GM23338 (cell line): Measurements from ENCODE around the gene GLUD2. TPM values are rescaled to one million over a fixed set of nuclear protein-coding genes. Genes with fewer than 3 reads are reported as not detected.

Experiments used
- polyA plus RNA-seq: library from polyadenylated mRNA; unstranded; fragments of >200 nt; fragmentation: Nextera tagmentation; extraction: Ambion mirVana; gene quantifications from 2 replicates; pipeline ENCODE4 v1.2.1, GENCODE V29; 2016
- total RNA-seq: library from RNA; depleted of rRNA; stranded (reverse); fragments of >200 nt; shearing (Covaris generic); gene quantifications from 2 replicates; pipeline ENCODE4 v1.2.3, GENCODE V29; 2014; rRNA removed

The GLUD2 gene
- total and polyA plus RNA-seq, 2 experiments from 2014 or later = 0.16 to 1.5 TPM

Other genes with a start within 250 kb of the GLUD2 start
- not detected in 2 replicates for gene CT47B1, start 171.7 kb upstream of the GLUD2 start, total RNA-seq
- gene CT47B1, start 171.7 kb upstream of the GLUD2 start, polyA plus RNA-seq = not detected in 2 replicates
- gene CT47A11, start 110.5 kb upstream of the GLUD2 start, total RNA-seq = not detected in 2 replicates
- gene CT47A11, start 110.5 kb upstream of the GLUD2 start, polyA plus RNA-seq = not detected in 2 replicates
- not detected in 2 replicates for gene CT47A10, start 105.6 kb upstream of the GLUD2 start, total RNA-seq
- gene CT47A10, start 105.6 kb upstream of the GLUD2 start, polyA plus RNA-seq = not detected in 2 replicates
- gene CT47A9, start 100.7 kb upstream of the GLUD2 start, total RNA-seq = not detected in 2 replicates
- not detected in 2 replicates for gene CT47A9, start 100.7 kb upstream of the GLUD2 start, polyA plus RNA-seq
- gene CT47A8, start 95.9 kb upstream of the GLUD2 start, total RNA-seq = not detected in 2 replicates
- gene CT47A8, start 95.9 kb upstream of the GLUD2 start, polyA plus RNA-seq = not detected in 2 replicates
- not detected in 2 replicates for gene CT47A7, start 91.0 kb upstream of the GLUD2 start, total RNA-seq
- gene CT47A7, start 91.0 kb upstream of the GLUD2 start, polyA plus RNA-seq = not detected in 2 replicates
- not detected in 2 replicates for gene CT47A6, start 86.1 kb upstream of the GLUD2 start, total RNA-seq
- not detected in 2 replicates for gene CT47A6, start 86.1 kb upstream of the GLUD2 start, polyA plus RNA-seq
- gene CT47A5, start 81.3 kb upstream of the GLUD2 start, total RNA-seq = not detected in 2 replicates
- gene CT47A5, start 81.3 kb upstream of the GLUD2 start, polyA plus RNA-seq = not detected in 2 replicates
- gene CT47A4, start 76.4 kb upstream of the GLUD2 start, total RNA-seq = not detected in 2 replicates
- gene CT47A4, start 76.4 kb upstream of the GLUD2 start, polyA plus RNA-seq = not detected in 2 replicates
- gene CT47A3, start 71.5 kb upstream of the GLUD2 start, total RNA-seq = not detected in 2 replicates
- gene CT47A3, start 71.5 kb upstream of the GLUD2 start, polyA plus RNA-seq = not detected in 2 replicates
- gene CT47A2, start 66.7 kb upstream of the GLUD2 start, total RNA-seq = not detected in 2 replicates
- not detected in 2 replicates for gene CT47A2, start 66.7 kb upstream of the GLUD2 start, polyA plus RNA-seq
- gene CT47A1, start 61.9 kb upstream of the GLUD2 start, total RNA-seq = not detected in 2 replicates
- 0.19 TPM in 1 of 2 replicates, not detected in the other for gene CT47A1, start 61.9 kb upstream of the GLUD2 start, polyA plus RNA-seq